Lower lobe of right lung (tissue), 2 donors: ENCODE measurements around the gene ONECUT3. TPM values are rescaled to one million over a fixed set of nuclear protein-coding genes. Genes with fewer than 3 reads are reported as not detected.

Experiments used
- ATAC-seq, 2 donors: fragments of 200-7000 bp; cut with Tn5 transposase; one replicate each; pipeline ENCODE4 v1.9.1; 2020 to 2022; ENCODE audit warnings: mild to moderate bottlenecking in 2 of 2, moderate library complexity in 2 of 2
- DNase-seq: peaks from one replicate; pipeline ENCODE4 v3.0.0-alpha.2; 2020
- H3K27ac ChIP-seq: fragments of 200-600 bp; one replicate; pipeline ENCODE4 v1.8.0; 2022
- H3K27me3 ChIP-seq: fragments of 200-600 bp; one replicate; pipeline ENCODE4 v1.8.0; 2022; ENCODE audit warnings: low read depth
- H3K36me3 ChIP-seq: fragments of 200-600 bp; one replicate; pipeline ENCODE4 v1.8.0; 2022; ENCODE audit warnings: mild to moderate bottlenecking
- H3K4me1 ChIP-seq: fragments of 200-600 bp; one replicate; pipeline ENCODE4 v1.8.0; 2022
- H3K4me3 ChIP-seq: fragments of 200-600 bp; one replicate; pipeline ENCODE4 v1.8.0; 2022; ENCODE audit warnings: mild to moderate bottlenecking
- H3K9me3 ChIP-seq: fragments of 200-600 bp; one replicate; pipeline ENCODE4 v1.8.0; 2022
- intact Hi-C: fragments of 100-400 bp; cut with DNase I; formaldehyde crosslinking; loops from one replicate; pipeline ENCODE4 v1.11.0; 2022
- total RNA-seq: library from RNA; stranded (reverse); fragmentation: NEBNext Ultra II Directional; extraction: Animal tissue kit (Norgen Biotek cat#: 25700); gene quantifications from one replicate; pipeline ENCODE4 v1.2.1, GENCODE V29; 2021
- TF ChIP-seq, protein P1 (sequence below): fragments of 200-600 bp; IDR thresholded peaks from one replicate; pipeline ENCODE4 v1.8.0; 2022; ENCODE audit warnings: antibody characterized with exemption, mild to moderate bottlenecking
- donor health status: DM: no; HTN: yes; CAD: no; lungs with severe emphysema.

Gene ONECUT3
- total RNA-seq, 1 donor from 2014 or later, result not detected

DNA sequence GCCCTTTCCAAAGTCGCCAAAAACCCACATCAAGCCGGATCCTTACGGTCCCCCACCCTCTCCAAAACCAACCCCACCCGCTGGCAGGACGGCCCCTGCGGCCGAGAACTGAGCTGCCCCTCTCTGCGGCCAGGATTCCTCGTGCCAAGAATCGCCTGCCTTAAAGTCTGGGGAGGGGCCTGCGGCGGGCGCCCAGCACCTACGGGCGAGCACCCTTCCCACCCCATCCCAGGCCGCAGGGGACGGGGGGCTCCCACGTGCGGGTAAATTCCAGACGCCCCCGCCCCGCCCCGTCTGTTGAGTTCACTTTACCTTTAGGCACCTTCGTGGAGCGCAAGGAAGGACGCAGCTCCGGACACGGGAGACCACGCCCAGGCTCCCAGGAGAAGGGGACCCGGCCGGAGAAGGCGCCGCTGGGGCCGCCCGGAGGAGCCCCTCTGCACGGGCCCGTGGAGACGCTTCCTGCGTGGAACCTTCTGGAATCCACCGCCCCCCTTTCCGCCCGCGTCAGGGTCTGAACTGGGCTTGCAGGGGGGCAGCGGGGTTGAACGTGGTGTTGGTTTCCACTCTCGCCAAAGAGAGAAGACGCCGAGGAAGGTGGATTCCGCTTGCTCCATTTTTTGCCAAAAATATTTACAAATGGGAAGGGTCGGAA is 22.8 kb downstream of the ONECUT3 start:
- no peak for ATAC-seq
- TF ChIP-seq, protein P1, sequence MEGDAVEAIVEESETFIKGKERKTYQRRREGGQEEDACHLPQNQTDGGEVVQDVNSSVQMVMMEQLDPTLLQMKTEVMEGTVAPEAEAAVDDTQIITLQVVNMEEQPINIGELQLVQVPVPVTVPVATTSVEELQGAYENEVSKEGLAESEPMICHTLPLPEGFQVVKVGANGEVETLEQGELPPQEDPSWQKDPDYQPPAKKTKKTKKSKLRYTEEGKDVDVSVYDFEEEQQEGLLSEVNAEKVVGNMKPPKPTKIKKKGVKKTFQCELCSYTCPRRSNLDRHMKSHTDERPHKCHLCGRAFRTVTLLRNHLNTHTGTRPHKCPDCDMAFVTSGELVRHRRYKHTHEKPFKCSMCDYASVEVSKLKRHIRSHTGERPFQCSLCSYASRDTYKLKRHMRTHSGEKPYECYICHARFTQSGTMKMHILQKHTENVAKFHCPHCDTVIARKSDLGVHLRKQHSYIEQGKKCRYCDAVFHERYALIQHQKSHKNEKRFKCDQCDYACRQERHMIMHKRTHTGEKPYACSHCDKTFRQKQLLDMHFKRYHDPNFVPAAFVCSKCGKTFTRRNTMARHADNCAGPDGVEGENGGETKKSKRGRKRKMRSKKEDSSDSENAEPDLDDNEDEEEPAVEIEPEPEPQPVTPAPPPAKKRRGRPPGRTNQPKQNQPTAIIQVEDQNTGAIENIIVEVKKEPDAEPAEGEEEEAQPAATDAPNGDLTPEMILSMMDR, result no peak
- Histone ChIP-seq H3K27ac (no peak overlapping the region), H3K4me3 (no peak overlapping the region), H3K9me3 (peaks cover 6% of the 10 kb centered on the region), H3K27me3 (peaks cover 78% of the 10 kb centered on the region), H3K4me1 (no peaks in the 10 kb centered on the region), H3K36me3 (no peaks in the 10 kb centered on the region)
- no peak for DNase-seq
- intact Hi-C loops, result no loop called here

DNA sequence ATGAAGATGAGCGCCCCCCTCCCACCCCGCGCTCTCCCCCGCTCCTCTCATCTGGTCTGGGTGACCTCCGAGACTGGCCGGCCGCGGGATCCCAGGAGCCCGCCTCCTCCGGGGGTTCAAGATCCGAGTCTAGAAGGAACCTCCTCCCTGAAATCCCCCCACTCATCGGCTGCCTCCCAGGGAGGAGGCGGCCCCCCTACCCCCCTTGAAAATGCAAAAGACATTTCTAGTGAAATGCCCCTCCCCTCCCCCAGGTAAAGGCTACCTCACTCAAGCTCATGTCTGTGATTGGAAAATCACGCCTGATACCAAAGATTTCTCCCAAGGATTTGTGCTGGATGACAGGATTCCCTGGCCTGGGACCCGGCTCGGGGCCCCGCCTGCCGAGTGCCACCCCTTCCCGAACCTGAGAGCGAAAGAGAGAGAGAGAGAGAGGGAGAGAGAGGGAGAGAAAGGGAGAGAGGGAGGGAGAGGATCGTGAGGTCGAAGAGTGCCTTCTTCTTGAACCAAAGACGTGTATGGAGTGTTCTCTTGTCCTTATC is 23.4 kb downstream of the ONECUT3 start:
- H3K9me3 ChIP-seq, result peaks cover 3% of the 10 kb centered on the region
- DNase-seq (no peak), ATAC-seq (no peak)
- intact Hi-C loops, result no loop called here
- no peaks in the 10 kb centered on the region for H3K4me1 ChIP-seq
- TF ChIP-seq, protein P1, result no peak
- peaks cover 77% of the 10 kb centered on the region for H3K27me3 ChIP-seq
- no peak overlapping the region for H3K4me3 ChIP-seq
- no peaks in the 10 kb centered on the region for H3K36me3 ChIP-seq
- H3K27ac ChIP-seq, result no peak overlapping the region

DNA sequence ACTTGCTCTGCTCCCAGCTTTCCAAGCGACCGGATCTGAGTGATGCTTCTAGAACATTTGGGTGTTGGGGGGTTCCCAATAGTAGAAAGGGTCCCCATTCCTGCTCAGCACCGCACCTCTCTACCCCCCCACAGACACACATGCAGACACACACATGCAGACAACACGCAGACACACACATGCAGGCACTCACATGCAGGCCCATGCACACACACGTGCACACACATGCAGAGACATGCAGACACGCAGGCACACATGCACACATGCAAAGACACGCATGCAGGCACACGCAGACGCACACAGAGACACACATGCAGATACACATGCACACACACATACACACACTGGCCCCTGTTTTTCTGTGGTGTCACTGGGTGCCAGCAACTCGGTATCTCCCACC is 23.8 kb downstream of the ONECUT3 start:
- Histone ChIP-seq H3K4me3 (no peak overlapping the region), H3K27me3 (peaks cover 80% of the 10 kb centered on the region), H3K27ac (no peak overlapping the region), H3K4me1 (no peaks in the 10 kb centered on the region), H3K36me3 (no peaks in the 10 kb centered on the region), H3K9me3 (peaks cover 7% of the 10 kb centered on the region)
- no peak for DNase-seq
- ATAC-seq, result no peak
- intact Hi-C loops, result no loop called here
- TF ChIP-seq, protein P1, result no peak

DNA sequence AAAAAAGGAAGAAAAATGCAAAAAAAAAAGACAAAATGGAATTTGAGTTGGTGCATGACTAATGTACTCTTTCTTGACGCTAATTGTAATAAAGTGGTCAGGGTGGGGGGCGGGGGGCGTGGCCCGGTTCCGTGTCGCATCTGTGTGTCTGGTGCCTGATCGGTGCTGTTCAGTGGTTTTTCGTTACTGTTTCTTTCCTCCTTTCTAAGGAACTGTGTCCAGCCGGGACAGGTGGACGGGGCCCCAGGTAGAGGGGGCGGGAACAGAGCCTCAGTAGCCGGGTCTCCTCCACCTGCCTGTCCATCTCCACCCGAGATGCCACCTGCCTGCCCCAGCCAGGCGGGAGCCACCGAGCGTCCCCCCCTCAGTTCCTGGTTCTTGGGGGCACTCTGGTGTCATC is 26.3 kb downstream of the ONECUT3 start:
- Histone ChIP-seq H3K27ac (no peak overlapping the region), H3K36me3 (no peaks in the 10 kb centered on the region), H3K4me3 (no peak overlapping the region), H3K4me1 (no peaks in the 10 kb centered on the region), H3K9me3 (peaks cover 9% of the 10 kb centered on the region), H3K27me3 (peaks cover 73% of the 10 kb centered on the region)
- no peak for ATAC-seq
- DNase-seq, result no peak
- TF ChIP-seq, protein P1, result no peak
- intact Hi-C loops, result no loop called here

DNA sequence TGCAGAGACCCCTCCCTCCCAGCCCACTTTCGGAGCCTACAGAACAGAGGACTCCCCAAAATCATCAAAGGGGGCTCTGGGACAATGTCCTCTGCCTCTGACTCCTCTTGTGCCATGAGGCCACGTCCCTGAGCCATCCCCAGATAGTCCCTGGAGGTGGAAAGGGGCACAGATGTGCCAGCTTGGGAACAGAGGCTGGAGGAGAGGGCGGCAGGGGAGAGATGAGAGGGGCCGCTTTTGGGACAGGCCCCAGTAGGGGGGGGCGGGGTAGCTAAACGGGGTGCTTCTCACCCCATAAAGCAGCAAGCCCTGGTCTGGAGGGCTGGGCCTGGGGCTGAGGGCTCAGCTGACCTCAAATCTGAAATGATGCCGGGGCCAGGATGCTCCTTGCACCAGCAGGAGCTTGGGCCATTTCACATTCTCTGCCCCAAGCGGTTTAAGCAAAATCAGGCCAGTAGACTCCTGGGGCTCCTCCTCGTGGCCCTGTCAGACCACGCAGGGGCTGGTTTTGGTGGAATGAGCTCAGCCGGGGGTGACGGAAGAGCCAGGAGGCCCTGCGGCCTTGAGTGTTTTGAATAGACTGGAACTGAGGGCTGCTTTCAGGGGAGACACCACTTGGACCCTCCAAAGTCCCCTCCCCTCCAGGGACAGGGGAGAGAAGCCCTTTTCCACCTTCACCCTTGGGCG is 27.1 kb downstream of the ONECUT3 start:
- H3K4me3 ChIP-seq, result no peak overlapping the region
- no peaks in the 10 kb centered on the region for H3K4me1 ChIP-seq
- DNase-seq (no peak), ATAC-seq (no peak)
- no peaks in the 10 kb centered on the region for H3K36me3 ChIP-seq
- intact Hi-C loops, result no loop called here
- TF ChIP-seq, protein P1, result no peak
- peaks cover 9% of the 10 kb centered on the region for H3K9me3 ChIP-seq
- peaks cover 68% of the 10 kb centered on the region for H3K27me3 ChIP-seq
- no peak overlapping the region for H3K27ac ChIP-seq
